NCI-H2171 (cell line): ENCODE data around the gene MGLL.

Source experiments
- DNase-seq: peaks from one replicate; lab custom pipeline; 2025; lab: John Stamatoyannopoulos, UW

The MGLL gene

DNA sequence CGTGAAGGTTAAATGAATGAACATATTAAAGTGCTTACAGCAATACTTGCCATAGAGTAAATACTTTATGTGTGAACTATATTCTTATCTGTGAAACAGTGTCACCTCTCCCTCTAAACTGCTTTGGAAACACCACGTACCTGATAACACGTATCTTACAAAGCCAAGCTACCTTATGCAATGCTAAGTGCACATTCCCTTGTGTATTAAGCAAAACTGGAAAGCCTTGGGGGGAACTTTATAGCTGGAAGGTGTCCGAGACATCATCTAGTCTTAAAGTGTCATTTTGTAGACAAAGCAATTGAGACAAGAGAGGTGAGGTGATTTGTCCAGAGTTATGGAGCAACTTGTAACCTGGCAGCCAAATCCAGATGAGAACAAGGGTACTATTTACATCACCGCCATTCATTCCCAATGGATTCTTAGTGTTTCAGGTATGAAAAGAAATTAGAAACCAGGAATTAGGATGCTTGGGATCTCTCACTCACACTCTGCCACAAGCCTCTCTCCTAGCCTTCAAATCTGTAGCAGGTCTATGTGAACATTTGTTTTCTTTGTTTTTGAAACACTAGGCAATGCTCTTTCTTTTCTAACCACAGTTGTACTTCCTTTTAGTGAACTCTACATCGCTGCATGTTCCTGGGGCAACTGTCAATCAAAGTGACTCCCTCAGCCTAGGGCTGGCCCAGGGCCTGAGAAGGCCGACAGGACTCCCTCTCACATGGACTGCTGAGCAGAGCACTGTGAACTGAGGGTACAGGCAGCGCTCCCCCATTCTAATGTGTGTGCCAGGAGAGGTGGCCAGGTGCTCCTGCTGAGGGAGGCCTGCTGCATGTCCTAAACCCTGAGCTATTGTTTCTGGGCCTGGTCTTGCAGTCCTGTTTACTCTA, 13.9 kb upstream of the MGLL start:
- no peak for DNase-seq

DNA sequence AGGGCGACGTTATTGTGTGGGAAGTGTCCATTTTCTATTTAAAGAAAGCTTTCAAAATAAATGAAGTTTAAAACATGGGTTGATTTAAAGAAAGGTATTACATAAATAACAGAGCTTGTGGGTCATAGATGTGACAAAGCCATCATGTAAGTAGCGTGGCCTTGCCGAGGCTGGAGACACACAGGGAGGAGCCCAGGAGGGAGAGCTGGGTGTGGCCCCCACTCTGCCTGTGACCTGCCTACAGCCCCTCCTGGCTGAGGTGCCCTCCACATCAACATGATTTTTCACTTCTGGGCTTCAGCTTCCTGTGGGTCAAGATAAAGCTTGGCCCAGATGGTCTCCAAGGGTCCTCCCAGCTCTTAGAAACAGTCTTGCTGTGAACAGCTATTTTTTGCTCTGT, 12.5 kb upstream of the MGLL start:
- DNase-seq: no peak

DNA sequence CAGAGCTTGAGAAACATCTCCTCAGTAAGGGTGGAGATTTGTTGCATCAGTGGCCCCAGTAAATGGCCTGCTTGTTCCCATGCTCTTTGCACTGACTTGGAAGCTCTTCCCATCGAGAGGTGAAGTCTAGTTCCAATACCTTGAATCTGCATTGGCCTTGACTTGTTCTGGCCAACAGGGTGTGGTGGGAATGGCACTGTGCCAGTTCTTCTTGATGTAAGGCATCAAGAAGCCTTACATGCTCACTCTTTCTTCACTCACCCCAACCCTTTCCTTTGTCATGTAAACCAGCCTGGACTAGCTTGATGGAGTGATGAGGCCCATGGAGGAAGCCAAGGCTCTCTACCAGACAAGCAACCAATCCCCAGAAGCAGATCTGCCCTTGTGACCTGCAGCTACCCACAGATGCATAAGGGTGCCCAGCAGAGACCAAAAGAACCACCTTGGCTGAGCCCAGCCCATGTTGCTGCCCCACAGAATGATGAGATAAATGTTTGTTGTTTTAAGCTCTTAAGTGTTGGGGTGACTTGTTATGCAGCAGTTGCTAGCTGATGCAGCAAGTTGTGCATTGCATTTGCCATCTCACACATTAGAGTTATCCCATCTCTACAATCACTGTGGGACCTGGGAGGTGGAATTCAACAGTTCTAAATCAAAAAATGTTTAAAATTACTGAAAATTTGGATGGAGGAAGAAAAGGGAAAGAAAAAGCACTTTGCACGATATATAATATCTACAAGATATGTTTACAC, 11.1 kb upstream of the MGLL start:
- no peak for DNase-seq

DNA sequence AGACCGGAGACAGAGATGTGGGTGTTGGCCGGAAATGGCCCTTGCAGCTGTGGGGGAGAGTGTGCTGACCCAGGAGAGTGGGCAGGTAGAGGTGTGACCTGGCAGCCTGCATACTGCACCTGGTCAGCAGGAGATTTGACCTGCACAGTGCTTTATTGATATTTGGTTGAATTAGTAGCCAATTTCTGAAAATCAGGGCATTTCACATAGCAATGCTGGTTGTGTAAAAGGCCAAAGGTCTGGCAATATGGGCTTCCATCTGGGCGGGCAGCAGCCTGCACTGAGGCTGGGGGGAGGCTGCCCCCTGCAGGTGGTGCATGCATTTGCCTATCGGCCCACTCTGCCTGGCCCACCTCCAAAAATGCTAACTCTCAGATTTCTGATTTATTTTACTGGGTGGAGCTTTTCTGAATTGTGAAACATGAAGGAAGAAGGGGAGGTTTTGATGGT, 9.4 kb upstream of the MGLL start:
- DNase-seq: no peak

DNA sequence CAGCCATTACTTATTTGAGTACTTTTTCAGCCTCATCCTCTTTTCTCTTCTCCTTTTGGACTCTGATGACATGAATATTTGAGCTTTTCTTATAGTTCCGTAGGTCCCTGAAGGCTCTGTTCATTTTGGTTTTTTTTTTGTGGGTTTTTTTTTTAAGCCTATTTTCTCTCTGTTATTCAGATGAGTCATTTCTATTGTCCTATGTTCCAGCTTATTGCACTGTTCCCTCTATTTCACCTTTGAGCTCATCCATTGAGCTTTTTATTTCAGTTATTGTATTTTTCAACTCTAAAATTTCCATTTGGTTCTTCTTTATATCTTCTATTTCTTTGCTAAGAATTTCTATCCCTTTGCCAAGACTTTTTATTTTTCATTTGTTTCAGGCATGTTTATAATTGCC, 7.2 kb upstream of the MGLL start:
- DNase-seq: no peak

DNA sequence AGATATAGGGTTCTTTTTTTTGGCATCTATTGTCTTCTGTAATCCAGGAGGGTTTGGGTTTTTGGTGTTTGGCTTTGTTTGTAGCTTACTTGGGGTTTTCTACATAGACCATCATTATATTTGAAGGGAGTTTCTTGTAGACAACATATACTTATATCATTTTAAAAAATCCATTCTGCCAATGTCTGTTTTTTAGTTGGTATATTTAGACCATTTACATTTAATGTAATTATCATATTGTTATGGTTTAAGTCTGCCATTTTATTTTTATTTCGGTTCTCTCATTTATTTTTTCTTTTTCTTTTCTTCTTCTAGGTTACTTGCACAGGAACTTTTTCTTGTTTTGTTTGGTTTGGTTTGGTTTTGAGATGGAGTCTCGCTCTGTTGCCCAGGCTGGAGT, 5.5 kb upstream of the MGLL start:
- no peak for DNase-seq

DNA sequence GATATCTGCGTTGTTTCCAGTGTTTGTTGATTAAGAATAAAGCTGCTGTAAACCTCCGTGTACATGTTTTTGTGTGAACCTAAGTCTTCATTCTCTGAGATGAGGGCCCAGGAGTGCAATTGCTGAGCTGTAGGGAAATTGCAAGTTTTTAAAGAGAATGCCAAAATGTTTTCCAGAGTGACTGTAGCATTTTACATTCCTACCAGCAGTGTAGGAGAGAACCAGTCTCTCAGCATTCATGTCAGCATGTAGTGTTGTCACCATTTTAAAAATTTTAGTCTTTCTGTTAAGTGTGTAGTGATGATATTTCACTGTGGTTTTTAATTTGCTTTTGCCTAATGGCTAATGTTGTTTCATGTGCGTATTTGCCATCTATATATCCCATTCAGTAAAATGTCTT, 3.4 kb upstream of the MGLL start:
- DNase-seq: no peak

DNA sequence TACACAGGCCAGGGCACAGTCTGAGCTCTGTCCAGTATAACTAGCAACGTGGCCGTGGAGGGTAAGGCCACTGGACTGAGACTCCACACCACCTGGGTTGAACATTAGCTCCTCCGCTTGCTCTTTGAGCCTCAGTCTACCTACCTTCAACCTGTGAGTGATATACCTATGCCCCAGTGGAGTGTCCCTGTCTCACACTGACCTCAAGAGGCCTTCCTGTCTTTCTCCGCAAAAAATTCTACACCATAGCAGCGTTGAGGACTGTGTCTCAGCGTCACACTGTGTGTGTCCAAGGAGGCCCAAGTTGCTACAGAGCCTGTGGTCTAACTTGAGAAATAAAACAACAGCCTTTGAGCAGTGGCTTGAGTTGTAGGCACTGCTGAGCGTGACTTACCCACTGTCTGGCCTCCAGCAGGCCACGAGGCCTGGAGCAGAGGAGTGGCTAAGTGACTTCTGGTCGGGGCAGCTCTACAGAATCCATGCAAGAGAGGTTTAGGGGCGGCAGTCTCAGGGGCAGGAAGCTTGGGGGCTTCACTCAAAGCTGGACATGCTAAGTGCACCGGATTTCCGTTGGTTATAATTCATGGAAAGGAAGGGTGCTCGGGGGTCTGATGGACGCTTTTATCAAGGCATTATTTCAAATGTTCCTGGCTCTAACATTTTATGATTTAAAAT, 2.0 kb upstream of the MGLL start:
- no peak for DNase-seq

DNA sequence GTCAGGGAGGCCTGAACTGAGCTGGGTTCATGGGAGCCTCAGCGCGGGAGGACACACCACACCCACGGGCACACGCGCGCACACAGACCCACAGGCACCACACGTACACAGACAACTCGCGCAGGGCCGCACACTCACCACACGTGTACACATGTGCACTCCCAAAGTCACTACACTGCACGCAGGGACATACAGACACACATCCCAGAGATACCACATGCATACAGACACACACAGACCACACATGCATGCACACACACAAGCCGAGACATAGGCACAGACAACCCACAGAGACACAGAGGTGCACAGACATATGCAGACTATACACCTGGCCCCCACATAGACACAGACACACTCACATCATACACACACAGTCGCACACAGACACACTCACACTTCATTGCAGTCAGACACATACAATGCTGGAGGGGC, 1.1 kb upstream of the MGLL start:
- DNase-seq: no peak

DNA sequence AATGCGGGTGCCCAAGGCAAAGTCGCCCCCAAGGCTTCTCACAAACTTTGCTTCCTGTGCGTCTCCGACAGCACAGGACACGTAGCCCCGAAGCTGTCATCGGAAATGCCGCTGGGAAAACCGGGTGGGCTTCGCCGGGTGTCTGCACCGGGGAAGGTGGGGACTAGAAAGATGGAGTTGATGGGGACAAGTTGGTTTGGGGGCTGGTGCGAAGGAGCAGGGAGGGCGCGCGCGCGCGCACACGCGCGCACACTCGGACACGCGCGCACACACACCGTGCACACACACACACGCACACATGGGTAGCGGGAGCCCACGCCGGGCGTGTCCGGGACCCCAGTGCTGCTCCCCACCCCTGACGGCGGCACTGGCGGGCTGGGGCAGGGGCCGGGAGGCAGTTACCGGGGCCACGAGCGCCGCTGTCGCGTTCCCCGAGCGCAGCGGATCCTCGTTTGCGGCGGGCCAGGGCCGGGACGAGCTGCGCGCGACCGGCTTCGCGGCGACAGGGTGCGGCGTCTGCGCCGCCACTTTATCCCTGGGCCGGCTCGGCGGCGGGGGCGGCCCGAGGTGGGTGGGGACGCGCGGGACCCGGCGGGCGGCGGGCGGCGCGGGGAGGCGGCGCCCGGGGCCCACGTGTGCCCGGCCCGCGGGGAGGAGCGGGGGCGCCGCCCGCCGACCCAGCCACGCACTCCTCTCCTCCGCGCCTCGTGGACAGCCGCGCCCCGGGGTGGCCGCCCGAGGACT, 539 bp upstream of the MGLL start:
- DNase-seq: peak; percentile 45

DNA sequence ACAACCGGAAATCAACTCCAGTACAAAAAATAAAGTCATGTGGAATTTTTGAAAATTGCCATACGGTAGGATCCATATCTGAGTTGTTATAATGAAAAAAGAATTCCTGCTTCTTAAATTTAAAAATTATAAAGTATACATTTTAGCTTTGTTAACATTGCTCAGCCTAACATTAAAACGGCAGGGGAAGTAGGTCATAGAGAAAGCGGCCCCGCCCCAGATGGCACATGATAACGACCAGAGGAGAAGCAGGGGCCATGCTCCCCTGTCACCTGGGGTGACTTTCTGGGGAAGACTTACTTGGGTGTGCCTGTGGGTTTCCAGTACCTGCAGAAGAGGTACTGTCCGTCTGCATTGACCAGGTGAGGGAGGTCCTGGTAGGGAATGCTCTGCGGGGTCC, 921 bp downstream of the MGLL start:
- no peak for DNase-seq

DNA sequence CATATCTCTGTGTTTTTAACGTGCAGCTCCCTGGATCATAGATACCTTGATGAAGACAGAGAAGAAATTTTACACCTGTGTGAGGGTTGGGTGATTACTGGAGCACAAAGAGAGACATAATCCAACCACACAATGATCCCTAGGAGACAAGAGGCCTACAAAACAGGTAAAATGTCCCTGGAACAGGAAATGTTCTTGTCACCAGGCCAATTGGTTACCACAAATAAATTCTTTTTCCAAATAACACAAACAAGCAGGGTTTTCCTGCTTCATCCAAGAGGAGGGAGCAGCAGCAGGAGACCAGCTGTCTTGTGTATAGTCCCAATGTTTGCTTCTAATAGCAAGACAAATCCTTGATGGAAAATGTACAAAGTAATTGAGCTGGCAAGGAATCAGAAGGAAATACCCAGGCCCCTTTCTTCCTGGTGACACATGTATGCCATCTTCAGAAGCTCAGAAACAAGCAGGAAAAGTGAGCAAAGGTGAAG, 1.4 kb downstream of the MGLL start:
- no peak for DNase-seq

DNA sequence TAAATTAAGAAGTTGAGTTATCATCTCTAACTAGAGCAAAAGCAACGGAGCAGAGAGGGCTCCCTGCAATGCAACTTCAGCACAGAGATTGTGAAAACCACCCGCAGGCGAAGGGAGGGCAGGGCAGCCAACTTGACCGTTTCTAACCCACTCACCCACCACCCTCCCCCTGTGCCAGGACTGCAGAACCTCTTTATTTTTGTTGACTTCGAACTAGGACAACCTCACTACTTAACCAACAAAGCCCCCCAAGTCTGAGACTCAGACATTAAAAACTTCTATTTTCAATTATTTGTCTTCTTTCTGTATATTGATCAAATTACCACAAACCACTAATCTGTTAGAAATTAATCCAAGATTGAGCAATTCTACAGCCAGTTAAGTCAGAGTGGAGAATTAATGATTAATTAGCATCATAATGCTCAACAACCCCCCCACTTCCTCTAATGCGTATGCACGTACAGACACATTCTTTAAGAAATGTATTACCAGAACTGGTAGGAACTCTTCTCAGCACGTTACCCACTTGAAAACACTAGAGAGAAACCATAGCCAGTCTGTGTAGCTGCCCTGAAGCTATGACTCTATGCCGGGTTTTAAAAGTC, 2.0 kb downstream of the MGLL start:
- no peak for DNase-seq

DNA sequence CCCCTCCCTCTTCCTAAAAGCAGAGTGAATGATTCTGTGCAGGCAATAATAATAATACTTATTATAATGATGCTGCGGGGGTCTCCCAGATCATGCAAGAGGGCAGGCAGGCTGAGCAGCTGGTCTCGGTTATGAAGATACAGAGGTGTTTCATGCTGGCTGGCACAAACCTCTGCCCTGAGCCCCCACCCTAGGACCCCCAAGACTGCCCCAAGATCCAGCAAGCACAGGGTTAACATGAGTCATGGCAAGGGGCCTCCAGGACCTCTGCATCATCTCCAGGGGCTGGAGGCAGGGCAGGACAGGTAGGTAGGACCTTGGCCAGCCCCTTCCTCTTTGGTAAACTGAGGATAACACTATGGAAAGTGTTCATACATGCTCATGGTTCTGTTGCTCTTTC, 2.7 kb downstream of the MGLL start:
- no peak for DNase-seq

DNA sequence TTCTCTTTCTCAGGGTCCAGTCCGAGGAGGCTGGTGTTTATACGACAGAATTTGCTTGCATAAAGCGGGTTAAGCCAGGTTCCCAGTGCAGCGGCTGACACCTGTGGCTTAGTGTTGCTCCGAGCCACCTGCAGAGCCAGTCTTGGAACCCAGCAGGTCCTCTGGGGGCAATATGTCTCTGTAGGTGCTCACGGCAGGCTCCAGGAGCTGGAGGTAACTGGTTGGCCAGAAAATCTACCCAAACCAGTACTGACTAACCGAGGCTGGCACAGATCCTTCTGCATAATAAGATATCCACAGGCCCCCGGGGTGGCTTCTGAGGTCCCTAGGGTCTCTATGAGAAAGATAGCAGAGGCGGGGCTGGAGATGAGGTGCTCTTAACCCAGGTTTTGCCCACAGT, 3.2 kb downstream of the MGLL start:
- no peak for DNase-seq

DNA sequence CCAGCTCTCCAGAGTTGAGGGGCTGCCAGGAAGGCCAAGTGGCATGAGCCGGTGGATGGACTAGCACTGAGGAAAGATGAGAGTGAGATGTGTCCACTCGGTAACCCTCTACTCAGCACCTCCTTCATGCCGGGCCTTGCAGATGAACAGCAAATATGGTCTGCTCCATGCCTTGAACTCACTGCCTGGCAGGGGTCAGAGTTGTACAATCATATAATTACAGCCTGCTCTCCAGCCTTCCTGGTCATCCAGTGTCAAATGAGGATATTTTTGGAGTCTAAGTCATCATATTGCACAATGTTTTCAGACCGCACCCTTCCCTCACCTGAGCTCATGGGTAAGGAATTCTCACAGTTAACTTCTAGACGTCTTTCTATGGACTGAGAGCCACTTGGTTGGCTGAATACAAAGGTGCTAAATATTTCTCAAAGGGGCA, 4.9 kb downstream of the MGLL start:
- DNase-seq: no peak

DNA sequence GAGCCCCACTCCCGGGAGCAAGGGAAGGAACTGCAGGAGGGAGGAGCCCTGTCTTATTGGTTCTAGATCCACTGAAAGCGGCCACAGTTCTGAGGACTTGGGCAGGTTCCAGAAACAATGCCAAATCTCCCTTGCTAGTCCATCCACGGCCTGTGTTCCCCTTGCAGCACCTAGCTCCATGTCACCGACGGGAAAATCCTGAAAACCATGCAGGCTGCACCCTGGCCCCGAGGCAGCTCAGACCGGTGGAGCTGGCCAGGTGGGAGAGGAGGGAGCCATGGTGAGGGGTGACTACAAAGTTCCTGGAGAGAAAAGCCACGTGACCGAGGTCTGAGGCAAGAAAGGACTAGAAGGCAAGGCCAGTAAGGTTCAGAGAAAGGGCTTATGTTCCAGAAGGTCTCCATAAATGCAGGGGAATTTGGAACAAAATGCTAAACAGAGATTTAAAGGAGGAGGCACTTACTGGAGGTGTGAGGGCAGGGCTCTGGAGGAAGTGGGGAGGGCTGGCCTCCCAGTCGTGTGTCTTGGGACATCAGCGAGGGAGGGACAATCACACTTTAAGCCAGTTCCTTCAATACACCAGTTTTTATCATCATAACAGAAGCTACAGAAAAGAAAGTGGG, 5.4 kb downstream of the MGLL start:
- no peak for DNase-seq

DNA sequence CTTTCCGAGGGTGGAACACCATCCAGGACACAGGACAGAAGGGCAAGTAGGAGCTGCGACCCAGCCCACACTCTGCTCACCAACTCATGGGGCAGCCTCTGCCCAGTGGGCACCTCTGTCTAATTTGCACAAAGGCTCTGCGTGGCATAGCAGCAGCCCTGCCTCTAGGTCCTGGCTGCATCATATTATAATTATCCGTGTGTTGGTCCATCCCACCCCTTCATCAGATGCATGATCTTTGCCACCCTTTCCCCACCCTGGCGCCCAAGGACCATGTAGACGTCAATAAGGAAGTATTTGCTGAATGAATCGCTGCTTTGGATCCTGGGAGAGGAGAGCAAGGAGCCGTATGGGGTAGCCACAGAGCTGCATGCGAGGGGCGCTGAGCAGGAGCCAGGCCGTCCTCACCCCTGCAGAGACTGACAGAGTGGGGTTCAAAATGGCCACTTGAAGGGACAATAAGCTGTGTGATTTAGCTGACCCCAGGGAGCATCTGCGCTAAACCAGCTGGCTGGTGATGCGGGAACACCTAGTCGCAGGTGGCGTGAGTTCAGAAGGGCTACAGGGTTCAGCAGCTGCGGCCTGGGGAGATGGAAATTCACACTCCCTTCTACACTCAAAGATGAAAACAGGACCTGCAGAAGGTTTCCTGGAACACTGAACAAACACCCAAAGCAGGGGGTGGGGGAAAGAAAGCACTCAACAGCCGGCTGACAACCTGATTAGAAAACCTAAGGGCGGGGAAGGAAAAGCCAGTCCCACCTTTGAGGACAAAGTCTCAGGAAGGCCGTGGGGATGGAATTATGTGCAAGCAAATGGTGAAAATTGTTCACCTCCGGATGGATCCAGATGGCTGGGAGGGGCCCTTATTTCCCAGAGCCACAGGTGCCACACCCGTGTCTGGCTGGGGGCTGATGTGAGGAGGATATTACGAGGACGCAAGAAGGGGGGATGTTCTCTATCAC, 6.4 kb downstream of the MGLL start:
- no peak for DNase-seq

DNA sequence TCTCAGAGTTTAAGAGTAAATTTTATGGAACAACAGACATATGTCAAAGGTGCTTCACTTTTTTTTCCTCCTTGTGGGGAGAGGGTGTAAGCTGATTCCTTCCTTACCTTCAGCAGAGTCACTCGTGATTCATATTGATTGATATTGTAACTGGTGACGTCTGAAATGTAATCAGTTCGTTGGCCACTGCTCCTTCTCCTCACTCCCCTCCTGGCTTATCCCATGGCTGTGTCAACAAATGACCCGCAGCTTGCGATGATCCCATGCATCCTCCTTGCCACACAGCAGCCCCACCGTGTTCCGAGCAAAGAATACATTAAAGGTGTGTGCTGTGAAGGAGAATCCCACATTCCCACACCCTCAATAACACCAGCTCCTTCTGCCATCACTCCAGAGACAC, 7.3 kb downstream of the MGLL start:
- no peak for DNase-seq

DNA sequence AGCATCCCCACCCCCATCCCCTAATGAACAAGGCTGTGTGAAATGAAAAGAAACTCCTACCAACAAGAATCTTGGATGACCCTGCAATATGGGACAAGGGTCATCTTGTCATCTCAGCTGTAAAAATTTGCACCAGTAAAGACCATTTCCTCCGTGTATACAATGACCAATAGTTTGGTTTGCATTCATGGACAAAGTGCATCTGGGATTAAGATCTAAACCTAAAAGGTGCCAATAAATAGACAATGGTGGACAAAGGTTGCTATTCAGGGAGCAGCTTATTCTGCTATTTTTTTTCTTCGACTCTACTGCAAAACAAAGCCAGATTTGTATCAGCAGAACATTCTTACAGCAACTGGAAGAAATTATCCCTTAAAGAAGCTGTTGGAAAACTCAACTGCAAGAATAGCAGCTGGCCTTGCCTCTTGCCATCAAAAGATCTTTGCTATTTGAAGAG, 8.0 kb downstream of the MGLL start:
- no peak for DNase-seq
